ENCODE data around the gene NRXN3. TPM values are rescaled to one million over a fixed set of nuclear protein-coding genes. Genes with fewer than 3 reads are reported as not detected.

Gene NRXN3
- total and polyA plus RNA-seq, 11 donors, result 0.19 to 2.2 (median 1.1) TPM

DNA sequence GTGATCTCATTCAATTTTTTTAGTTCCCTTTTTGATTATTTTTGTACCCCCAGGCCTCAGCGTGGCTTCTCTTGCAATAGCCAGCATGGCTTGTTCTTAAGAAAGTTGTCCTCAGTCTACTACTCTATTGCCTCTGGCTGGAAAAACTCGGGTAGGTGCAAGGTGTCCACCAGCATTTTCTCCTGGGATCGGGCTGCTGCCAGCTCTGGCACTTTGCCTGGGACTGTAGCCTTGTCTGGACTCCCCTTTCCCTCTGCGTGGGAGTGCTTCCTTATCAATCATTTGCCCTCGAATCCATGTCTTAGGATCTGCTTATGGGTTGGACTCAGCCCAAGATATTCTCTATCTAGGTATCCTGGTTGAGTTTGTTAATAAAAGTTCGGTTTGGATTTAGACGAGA, 1267.8 kb downstream of the NRXN3 start:
- intact Hi-C loops (cut with DNase I), result no loop called here
- H3K9me3 ChIP-seq, result no peaks in the 10 kb centered on the region
- TF ChIP-seq, protein P1, sequence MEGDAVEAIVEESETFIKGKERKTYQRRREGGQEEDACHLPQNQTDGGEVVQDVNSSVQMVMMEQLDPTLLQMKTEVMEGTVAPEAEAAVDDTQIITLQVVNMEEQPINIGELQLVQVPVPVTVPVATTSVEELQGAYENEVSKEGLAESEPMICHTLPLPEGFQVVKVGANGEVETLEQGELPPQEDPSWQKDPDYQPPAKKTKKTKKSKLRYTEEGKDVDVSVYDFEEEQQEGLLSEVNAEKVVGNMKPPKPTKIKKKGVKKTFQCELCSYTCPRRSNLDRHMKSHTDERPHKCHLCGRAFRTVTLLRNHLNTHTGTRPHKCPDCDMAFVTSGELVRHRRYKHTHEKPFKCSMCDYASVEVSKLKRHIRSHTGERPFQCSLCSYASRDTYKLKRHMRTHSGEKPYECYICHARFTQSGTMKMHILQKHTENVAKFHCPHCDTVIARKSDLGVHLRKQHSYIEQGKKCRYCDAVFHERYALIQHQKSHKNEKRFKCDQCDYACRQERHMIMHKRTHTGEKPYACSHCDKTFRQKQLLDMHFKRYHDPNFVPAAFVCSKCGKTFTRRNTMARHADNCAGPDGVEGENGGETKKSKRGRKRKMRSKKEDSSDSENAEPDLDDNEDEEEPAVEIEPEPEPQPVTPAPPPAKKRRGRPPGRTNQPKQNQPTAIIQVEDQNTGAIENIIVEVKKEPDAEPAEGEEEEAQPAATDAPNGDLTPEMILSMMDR (IDR thresholded peaks at IDR 0.05), result no peak
- no peak for TF ChIP-seq POLR2A (IDR thresholded peaks at IDR 0.05)

DNA sequence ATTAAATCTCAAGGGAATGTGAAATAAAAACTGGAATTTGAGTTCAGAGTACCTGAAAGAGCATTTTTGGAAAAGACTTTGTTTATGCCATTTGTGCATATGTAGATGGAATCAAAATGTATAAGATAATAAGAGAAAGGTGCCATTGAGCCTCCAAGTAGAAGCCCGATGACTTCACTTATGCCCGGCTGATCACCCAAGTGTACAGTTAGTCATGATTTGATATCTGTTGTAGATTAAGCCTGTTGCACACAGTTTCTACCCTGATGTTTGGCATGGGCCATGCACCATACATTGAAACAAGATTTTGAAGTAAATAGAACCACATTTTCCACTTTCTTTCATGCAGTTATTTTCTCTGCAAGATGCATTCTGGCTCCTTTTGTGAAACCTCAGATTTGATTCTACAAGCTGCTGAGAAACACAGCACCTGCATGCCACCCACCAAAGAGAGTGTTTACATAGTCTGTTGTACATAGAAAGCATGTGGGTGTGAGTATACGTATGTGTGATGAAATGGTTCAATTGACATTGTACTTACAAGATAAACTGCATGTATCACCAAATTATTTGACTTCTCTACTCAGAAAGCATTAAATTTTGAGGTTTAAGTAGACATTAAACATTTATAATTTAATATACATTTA, 1268.6 kb downstream of the NRXN3 start:
- Histone ChIP-seq H3K9me3 (no peaks in the 10 kb centered on the region), H3K27ac (no peak overlapping the region), H3K4me1 (peaks cover 0 to 2% (median 0%) of the 10 kb centered on the region in 12 donors), H3K36me3 (no peaks in the 10 kb centered on the region), H3K4me3 (no peak overlapping the region), H3K27me3 (no peaks in the 10 kb centered on the region)
- 90 to 92% (median 91%) methylated on average over 3 of the region's 3 CpGs for WGBS, 4 donors
- TF ChIP-seq, protein P1 (IDR thresholded peaks at IDR 0.05), result no peak
- no peak for TF ChIP-seq POLR2A (IDR thresholded peaks at IDR 0.05)
- DNase-seq (no peak), ATAC-seq (no peak)
- intact Hi-C loops (cut with DNase I), result no loop called here

More for the DNA sequence above, 1267.8 kb downstream of the NRXN3 start:
- ATAC-seq, result no peak
- no peaks in the 10 kb centered on the region for H3K36me3 ChIP-seq
- no peaks in the 10 kb centered on the region for H3K27me3 ChIP-seq
- H3K4me1 ChIP-seq, result peaks cover 0 to 2% (median 0%) of the 10 kb centered on the region in 12 donors
- no peak overlapping the region for H3K4me3 ChIP-seq
- DNase-seq, result no peak
- H3K27ac ChIP-seq, result no peak overlapping the region
- WGBS, 4 donors, result 56 to 60% (median 59%) methylated on average over 7 of the region's 7 CpGs

DNA sequence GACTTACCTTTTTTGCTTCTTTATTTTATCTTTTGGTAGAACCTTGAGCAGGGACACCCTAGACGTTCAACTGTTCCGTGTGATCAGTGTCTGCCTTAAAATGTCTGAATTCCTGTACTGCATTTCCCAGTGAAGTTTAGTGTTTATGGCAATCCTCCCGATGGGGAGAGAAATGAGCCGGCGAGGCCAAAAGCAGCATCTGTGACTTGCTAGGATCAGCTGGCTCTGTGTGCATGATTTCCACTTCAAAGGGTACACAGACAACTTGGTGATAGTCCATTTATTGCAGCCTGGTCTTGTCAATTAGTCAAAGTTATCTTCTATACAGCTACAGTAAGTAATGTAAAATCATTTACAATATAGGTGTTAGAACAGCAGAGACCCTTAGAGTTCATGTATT, 1272.6 kb downstream of the NRXN3 start:
- DNase-seq (no peak), ATAC-seq (no peak)
- no peaks in the 10 kb centered on the region for H3K9me3 ChIP-seq
- H3K4me3 ChIP-seq, result no peak overlapping the region
- H3K27ac ChIP-seq, result no peak overlapping the region
- H3K4me1 ChIP-seq, result peaks cover 0 to 2% (median 0%) of the 10 kb centered on the region in 12 donors
- no peaks in the 10 kb centered on the region for H3K36me3 ChIP-seq
- no peak for TF ChIP-seq POLR2A (IDR thresholded peaks at IDR 0.05)
- TF ChIP-seq, protein P1 (IDR thresholded peaks at IDR 0.05), result no peak
- H3K27me3 ChIP-seq, result no peaks in the 10 kb centered on the region
- WGBS, 4 donors, result 56 to 78% (median 67%) methylated on average over 5 of the region's 5 CpGs
- intact Hi-C loops (cut with DNase I), result no loop called here

DNA sequence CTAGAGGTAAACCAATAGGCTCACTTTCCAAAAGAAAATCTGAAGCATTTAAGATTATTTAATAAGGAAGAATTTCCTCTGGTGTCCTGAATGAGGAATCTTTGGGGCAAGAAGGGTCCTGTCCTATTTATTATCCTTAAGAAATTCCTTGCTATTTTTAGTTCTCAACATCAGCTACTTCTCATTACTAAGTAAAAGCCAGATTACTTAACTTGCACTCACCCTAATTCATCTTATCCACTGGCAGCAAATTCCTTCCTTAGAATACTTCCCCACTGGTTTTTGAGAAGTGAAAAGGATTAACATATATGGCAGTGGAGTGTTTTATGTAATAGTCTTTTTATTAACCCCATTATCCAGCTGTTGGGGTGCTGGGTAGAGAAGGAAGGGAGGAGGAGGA, 1273.4 kb downstream of the NRXN3 start:
- ATAC-seq (no peak), DNase-seq (no peak)
- H3K9me3 ChIP-seq, result no peaks in the 10 kb centered on the region
- H3K36me3 ChIP-seq, result no peaks in the 10 kb centered on the region
- TF ChIP-seq, protein P1 (IDR thresholded peaks at IDR 0.05), result no peak
- TF ChIP-seq POLR2A (IDR thresholded peaks at IDR 0.05), result no peak
- no peaks in the 10 kb centered on the region for H3K27me3 ChIP-seq
- no peak overlapping the region for H3K27ac ChIP-seq
- H3K4me3 ChIP-seq, result no peak overlapping the region
- H3K4me1 ChIP-seq, result peaks cover 0 to 2% (median 0%) of the 10 kb centered on the region in 12 donors
- intact Hi-C loops (cut with DNase I), result no loop called here

Measured in heart left ventricle (tissue), 16 donors.